ENCODE results near the gene ARL15. TPM values are rescaled to one million over a fixed set of nuclear protein-coding genes. Genes with fewer than 3 reads are reported as not detected.

The ARL15 gene
- total RNA-seq, 1 donor: 22.0 TPM

GRCh38 chr5:54091307-54092130 lies 218.9 kb downstream of the ARL15 start:
- no peak for DNase-seq (ENCODE audit: low read depth)
- H3K4me3 ChIP-seq (ENCODE audit: low read depth, low read length): no peak overlapping the region
- no peak for TF ChIP-seq CTCF (IDR thresholded peaks at IDR 0.05; ENCODE audit: insufficient read depth, low read length)

- H3K4me3 ChIP-seq (ENCODE audit: low read depth, low read length): no peak overlapping the region
- peak; percentile 92 for DNase-seq (ENCODE audit: low read depth)
- TF ChIP-seq CTCF (IDR thresholded peaks at IDR 0.05; ENCODE audit: insufficient read depth, low read length): peak; percentile 72
Observed at GRCh38 chr5:54090495-54091120, 219.8 kb downstream of the ARL15 start.

- H3K4me3 ChIP-seq (ENCODE audit: low read depth, low read length): no peak overlapping the region
- TF ChIP-seq CTCF (IDR thresholded peaks at IDR 0.05; ENCODE audit: insufficient read depth, low read length): no peak
- DNase-seq (ENCODE audit: low read depth): no peak
Observed at GRCh38 chr5:54088081-54088480, 222.3 kb downstream of the ARL15 start.

- peak; percentile 87 for DNase-seq (ENCODE audit: low read depth)
- H3K4me3 ChIP-seq (ENCODE audit: low read depth, low read length): no peak overlapping the region
- TF ChIP-seq CTCF (IDR thresholded peaks at IDR 0.05; ENCODE audit: insufficient read depth, low read length): no peak
Observed at GRCh38 chr5:54087436-54087835, 222.9 kb downstream of the ARL15 start.

- no peak for DNase-seq (ENCODE audit: low read depth)
- TF ChIP-seq CTCF (IDR thresholded peaks at IDR 0.05; ENCODE audit: insufficient read depth, low read length): no peak
- H3K4me3 ChIP-seq (ENCODE audit: low read depth, low read length): no peak overlapping the region
Observed at GRCh38 chr5:54086191-54086590, 224.2 kb downstream of the ARL15 start.

GRCh38 chr5:54084696-54085095 lies 225.7 kb downstream of the ARL15 start:
- no peak for TF ChIP-seq CTCF (IDR thresholded peaks at IDR 0.05; ENCODE audit: insufficient read depth, low read length)
- no peak for DNase-seq (ENCODE audit: low read depth)
- no peak overlapping the region for H3K4me3 ChIP-seq (ENCODE audit: low read depth, low read length)
